HG03280 (cell line): Measurements from ENCODE around the gene CNTRL.

Experiments used
- ATAC-seq: cut with Tn5 transposase; IDR thresholded peaks from one replicate; pipeline ENCODE4 v1.9.1; 2021; ENCODE audit warnings: mild to moderate bottlenecking, moderate library complexity; ENCODE audit not compliant: unreplicated experiment

The CNTRL gene

GRCh38 chr9:121179930-121180681 lies 105.4 kb downstream of the CNTRL start:
- ATAC-seq = no peak

- no peak for ATAC-seq
Measured at GRCh38 chr9:121182101-121182836, 107.5 kb downstream of the CNTRL start.

- ATAC-seq = no peak
Measured at GRCh38 chr9:121182989-121183388, 108.2 kb downstream of the CNTRL start.

GRCh38 chr9:121183666-121184423 lies 109.1 kb downstream of the CNTRL start:
- no peak for ATAC-seq

GRCh38 chr9:121184463-121184862 lies 109.7 kb downstream of the CNTRL start:
- no peak for ATAC-seq

- no peak for ATAC-seq
Measured at GRCh38 chr9:121185178-121185745, 110.5 kb downstream of the CNTRL start.

GRCh38 chr9:121185774-121186403 lies 111.1 kb downstream of the CNTRL start:
- no peak for ATAC-seq

- ATAC-seq = no peak
Measured at GRCh38 chr9:121187636-121188305, 113.0 kb downstream of the CNTRL start.

- ATAC-seq = no peak
Measured at GRCh38 chr9:121189006-121189405, 114.3 kb downstream of the CNTRL start.

GRCh38 chr9:121189660-121190059 lies 114.9 kb downstream of the CNTRL start:
- ATAC-seq = no peak

- ATAC-seq = no peak
Measured at GRCh38 chr9:121191235-121191634, 116.5 kb downstream of the CNTRL start.

- no peak for ATAC-seq
Measured at GRCh38 chr9:121192518-121192917, 117.8 kb downstream of the CNTRL start.

- ATAC-seq = no peak
Measured at GRCh38 chr9:121192959-121193640, 118.3 kb downstream of the CNTRL start.

GRCh38 chr9:121194730-121195129 lies 120.0 kb downstream of the CNTRL start:
- ATAC-seq = no peak

GRCh38 chr9:121196389-121196788 lies 121.6 kb downstream of the CNTRL start:
- no peak for ATAC-seq

- no peak for ATAC-seq
Measured at GRCh38 chr9:121197132-121197531, 122.4 kb downstream of the CNTRL start.

- no peak for ATAC-seq
Measured at GRCh38 chr9:121198512-121199042, 123.8 kb downstream of the CNTRL start.

- ATAC-seq = no peak
Measured at GRCh38 chr9:121199921-121200320, 125.2 kb downstream of the CNTRL start.

GRCh38 chr9:121200356-121200755 lies 125.6 kb downstream of the CNTRL start:
- ATAC-seq = no peak
